ENCODE measurements around the gene LCN12.

GRCh38 chr9:136983167-136983566 lies 31.1 kb downstream of the LCN12 start:
- TF ChIP-seq CTCF (IDR thresholded peaks at IDR 0.05), result no peak
- TF ChIP-seq POLR2A (IDR thresholded peaks at IDR 0.05), result no peak

Data from esophagus squamous epithelium (tissue), 4 donors.